GM21786 (cell line): ENCODE data around the gene PLXDC2.

Source experiments
- ATAC-seq: cut with Tn5 transposase; IDR thresholded peaks from one replicate; pipeline ENCODE4 v1.9.1; 2021; ENCODE audit not compliant: unreplicated experiment

PLXDC2 gene

DNA sequence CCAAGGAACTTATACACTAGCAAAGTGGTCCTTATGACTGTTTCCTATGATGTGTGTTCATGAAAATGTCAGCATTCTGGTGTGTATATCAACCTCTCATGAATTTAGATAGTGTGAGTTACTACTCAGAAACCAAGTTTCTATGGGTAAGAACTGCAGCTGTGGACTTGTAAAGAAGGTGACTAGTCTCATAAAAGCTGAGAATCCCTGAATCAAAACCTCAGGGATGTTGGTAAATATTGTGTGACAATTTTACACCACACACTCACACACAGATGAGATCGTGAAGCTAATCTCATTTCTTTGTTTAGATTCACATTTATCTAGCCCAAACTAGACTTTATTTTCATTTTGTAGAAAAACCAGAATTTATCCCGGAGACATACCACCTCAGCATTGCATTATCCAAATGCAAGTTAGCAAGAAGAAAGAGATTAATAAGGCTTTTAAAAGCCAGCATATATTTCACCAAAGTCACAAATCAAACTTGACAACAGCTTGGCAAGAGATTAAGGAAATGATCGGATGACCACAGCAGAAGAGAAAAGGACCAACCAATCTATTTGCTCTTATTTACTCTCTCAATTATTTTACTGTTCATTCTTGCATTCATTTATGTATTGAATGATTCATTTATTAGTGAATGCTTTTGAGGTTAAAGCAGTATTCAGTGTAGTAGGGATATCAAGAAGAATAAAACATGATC is 92.9 kb downstream of the PLXDC2 start:
- no peak for ATAC-seq

DNA sequence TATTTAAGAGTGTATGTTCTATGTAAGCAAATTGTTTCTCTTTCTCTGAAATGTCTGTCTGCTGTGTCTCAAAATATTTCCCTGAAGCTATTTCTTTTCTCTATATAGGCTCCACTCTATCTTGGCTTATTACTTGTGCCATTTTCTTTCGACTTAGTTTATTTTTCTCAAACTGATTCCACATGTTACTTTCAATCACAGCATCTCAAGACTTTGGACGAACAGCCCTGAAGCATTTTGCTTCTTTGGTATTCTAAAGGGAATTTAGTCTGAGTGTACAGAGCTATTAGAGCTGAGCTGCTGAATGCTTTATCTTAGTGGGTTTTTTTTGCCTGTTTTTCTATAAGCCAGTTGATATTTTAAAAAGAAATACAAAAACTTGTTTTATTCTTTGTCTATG is 95.7 kb downstream of the PLXDC2 start:
- ATAC-seq = no peak

DNA sequence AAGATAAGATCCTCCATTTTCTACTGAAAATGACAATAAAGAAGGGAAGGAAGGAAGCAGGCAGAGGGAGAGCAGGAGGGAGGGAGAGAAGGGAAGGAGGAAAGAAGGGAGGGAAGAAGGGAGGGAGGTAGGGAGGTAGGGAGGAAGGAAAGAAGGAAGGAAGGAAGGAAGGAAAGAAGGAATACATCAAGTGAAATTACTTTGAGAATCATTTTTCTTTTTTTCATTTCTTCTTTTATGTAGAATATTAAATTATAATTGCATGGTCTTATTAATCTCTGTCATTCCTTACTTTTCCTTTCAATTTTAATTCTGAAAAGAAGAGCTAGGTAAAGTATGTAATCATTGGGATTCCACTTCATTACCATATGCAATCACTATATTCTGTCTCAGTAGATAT is 97.8 kb downstream of the PLXDC2 start:
- no peak for ATAC-seq

DNA sequence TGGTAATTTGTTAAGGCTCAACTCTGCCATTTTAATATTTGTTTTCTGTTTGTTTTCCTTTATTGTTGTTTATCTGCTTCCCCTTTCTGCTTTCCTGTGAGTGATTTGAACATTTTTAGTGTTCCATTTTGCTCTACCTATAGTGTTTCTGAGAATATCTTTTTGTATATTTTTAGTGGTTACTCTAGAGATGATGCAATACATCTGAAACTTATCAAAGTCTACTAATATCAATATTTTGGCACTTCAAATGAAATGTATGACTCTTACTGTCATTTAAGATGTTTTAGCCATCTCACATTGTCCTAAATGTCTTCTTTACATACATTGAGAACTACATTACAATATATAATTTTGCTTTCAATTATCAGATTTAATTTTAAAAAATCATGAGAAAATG is 98.9 kb downstream of the PLXDC2 start:
- ATAC-seq = no peak

DNA sequence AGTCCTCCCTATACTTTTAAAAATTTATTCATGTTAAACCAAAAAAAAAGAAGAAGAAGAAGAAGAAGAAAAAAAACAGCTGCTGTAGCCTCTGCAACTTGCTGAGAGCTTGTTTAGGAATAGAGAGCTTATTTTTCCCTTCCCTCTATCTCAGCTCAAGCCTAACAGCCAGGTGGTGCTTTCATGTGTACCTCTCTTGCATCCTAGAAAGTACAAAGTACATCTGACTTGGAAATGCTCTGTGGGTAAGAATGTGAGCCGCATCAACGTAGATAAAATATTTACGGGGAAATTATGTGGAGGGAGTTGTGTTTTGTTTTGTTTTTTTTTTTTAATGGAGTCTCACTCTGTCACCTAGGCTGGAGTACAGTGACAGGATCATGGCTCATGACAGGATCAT is 99.6 kb downstream of the PLXDC2 start:
- no peak for ATAC-seq

DNA sequence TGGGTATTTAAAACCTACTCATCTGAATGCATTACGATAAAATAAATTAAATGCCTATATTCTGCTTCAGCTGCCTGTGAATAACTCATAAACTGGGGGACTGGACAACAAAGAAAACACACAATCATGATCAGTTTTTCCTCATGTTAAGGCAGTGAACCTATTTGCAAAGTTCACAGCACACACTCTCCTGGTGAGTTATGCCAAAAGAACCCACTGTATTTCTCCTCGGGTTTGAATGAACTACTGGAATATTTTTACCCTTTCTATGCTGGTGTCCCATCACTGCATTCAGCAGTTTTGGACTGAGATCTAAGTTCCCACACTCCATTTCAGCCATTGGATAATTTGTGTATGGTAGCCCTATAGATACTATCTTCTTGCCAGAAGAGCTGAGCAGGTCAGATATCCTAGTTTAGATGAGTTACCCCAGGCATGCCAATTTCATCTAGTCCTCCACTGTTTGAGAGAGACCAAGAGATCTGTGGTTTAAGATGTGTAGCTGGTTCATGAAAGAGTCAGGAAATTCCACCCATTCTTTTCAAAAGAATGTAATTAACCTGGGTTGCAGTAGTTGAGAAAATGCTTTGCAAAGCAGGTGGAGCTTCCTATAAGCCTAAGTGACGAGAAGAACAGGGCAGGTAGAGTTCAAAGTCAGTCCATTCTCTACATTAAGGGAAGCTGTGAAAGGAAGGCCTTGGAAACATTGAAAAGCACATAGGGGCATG is 101.7 kb downstream of the PLXDC2 start:
- no peak for ATAC-seq

DNA sequence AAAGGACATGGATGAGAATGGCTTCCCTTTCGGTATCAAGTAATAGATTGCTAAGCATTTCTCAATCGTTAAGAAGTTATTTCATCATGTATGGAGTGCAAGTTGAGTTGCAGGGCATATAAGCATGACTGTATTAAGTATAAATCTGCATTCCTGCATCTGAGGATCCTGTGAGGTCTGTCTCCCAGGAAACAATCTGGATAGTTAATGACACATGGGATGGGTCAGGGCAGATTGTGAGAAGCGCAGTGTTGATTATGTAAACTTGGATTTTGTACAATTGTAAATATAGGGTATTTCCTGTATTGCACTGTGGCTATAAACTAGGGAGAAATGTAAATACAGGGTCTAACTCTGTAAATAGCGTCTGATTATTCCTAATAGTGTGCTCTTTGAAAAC is 102.6 kb downstream of the PLXDC2 start:
- no peak for ATAC-seq

DNA sequence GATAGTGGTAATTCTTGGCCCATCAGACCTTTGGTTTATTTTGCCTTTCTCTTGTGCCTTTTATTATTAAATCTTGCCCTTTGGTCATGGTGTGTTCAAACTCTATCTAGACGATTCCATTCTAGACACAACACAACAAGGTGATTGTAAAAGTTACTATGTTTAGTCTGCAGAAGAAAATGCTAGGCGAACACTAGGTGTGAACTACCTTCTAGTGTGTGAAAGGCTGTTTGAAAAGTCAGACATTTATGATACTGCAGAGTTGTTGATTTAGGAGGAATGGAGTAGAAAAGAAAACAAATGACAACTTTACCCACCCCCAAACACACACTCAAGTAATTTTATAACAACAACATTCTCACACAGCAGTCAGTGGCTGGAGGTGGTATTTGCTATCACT is 103.4 kb downstream of the PLXDC2 start:
- ATAC-seq = no peak

DNA sequence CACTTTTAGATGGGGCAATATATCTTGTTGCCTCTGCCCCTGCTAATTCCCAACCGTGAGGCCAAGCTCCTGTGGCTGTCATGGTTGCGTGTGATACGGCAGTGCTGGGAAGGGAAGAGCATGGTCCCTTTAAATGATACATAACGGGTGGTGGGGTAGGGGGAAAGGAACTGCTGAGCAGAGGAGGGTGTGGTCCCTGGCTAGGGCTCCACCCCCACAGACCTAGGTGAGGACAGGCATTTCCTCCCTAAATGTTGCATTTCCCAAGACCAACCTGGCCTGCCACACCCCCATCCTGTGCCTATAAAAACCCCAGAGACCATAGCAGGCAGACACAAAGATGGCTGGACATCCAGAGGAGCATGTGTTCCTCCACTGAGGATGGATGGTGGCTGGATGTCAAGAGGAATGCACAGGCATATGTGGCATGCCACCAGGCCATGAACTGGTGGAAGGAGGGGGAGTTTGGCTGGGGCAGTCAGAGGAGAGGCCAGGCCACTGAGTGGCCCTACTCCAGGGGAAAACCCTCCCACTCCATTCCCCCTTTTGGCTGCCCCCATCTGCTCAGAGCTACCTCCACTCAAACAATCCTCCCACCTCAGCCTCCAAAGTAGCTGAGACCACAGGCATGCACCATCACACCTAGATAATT is 104.0 kb downstream of the PLXDC2 start:
- no peak for ATAC-seq

DNA sequence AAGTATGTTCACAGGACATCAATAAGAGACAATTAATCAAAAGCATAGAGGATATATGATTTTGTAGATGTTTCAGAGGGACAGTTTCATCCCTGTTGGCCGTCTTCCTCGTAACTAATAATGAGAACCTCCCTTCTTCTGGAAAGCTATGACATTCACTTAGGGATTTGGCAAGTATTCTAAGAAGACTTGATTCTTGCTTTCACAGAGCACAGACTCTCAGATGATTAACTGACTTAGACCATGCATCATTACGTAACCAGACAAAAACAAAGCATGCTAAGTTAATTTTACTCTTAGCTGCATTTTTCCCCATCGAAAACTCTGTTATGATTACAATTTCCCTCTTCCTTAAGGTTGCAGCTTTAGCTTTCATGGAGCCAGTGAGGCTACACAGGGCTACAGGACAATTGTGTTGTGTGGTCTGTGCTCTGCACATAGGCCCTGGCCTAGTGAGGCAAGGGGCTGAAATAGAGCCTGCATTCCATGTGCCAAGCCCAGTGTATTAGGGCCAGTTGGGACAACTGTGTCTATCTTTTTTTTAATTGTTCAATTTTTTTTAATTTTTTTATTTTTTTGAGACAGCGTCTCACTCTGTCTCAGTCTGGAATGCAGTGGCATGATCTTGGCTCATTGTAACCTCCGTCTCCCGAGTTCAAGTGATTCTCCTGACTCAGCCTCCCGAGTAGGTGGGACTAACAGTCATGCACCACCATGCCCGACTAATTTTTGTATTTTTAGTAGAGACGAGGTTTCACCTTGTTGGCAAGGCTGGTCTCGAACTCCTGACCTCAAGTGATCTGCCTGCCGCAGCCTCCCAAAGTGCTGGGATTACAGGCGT is 105.3 kb downstream of the PLXDC2 start:
- no peak for ATAC-seq

DNA sequence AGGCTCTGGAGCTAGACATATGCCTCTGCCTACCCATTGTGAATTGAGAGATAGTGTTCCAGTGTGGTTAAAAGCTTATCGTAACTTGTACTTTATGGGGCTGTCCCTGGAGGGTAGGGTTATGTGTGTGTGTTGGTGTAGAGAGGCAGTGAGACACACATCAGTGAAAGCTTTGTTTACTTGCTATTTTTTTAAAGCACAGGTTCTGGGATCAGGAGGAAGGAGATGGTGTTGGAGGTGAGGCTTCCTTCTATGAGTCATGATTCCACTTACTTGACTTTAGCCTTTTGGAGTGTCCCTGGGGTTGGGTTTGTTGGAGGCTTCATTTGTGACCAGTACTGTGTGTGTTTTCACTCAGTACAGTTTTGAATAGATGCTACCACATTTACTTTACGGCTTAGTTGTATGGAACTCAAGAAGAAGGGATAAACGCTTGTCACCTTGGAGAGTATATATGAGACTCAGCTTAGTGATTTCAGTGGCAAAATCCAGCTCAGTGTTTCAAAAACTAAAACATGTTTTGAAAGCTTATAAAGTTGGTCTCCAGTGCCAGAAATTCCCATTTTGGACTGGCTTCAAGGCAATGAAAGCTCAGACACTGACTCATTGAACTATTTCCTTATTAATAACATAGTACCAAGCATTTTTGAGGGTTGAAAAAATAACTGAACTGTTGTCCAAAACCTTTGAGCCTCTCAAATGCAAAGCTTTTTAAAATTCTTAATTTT is 106.2 kb downstream of the PLXDC2 start:
- ATAC-seq = no peak

DNA sequence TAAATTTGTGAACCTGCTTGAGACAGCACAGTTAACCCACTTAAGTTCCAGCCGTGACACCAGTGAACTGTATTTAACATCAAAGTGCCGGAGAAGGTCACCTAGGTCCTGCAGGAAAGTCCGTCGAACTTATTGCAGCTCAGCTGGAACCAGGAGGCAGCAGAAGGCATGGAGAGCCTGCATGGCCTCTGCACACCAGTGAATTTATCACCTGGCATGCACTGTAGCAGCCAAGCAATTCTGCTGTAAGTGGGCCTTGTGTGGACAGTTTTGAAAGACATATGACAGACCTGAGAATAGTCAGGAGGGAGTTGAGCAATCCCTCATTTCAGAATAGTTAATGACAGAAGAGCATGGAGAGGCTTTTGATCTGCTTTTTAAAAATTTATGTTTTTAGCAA is 108.8 kb downstream of the PLXDC2 start:
- no peak for ATAC-seq

DNA sequence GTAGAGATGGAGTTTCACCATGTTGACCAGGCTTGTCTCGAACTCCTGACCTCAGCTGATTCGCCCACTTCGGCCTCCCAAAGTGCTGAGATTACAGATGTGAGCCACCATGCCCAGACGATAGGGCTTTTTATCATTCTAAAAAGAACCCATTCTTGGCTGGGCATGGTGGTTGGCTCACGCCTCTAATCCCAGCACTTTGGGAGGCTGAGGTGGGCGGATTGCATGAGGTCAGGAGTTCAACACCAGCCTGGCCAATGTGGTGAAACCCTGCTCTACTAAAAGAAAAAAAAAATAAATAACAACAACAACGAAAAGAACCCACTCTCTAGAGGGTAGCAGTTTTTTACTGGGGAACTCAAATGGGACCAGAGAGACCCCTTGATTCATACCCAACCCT is 112.7 kb downstream of the PLXDC2 start:
- no peak for ATAC-seq

DNA sequence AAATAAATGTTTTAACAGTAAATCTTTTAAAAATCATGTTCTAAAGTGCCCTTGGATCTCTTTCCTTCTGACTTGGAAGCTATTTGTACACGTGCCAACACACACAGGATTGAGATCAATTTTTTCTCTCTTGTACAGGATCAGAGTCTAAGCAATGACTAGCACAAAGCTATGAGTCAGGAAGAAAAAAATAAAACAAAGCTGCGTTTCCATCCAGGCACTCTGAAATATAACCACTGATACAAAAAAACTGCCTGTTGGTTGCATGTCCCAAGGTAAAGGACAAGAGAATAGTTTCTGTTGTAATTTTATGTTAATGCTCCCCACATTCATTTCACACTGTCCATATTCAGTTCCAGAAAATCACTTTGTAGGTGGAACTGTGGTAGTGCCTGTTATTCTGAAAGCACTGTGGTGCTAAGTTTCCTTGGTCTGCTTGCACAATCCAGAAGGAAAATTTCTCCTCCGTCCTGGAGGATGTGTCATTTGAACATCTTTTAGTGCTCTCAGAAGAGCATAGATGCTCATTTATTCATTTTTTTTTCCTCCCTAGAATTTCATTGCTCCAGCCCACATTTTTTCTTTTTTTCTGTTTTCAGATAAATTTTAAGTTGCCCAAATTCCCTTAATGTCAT is 113.4 kb downstream of the PLXDC2 start:
- no peak for ATAC-seq

DNA sequence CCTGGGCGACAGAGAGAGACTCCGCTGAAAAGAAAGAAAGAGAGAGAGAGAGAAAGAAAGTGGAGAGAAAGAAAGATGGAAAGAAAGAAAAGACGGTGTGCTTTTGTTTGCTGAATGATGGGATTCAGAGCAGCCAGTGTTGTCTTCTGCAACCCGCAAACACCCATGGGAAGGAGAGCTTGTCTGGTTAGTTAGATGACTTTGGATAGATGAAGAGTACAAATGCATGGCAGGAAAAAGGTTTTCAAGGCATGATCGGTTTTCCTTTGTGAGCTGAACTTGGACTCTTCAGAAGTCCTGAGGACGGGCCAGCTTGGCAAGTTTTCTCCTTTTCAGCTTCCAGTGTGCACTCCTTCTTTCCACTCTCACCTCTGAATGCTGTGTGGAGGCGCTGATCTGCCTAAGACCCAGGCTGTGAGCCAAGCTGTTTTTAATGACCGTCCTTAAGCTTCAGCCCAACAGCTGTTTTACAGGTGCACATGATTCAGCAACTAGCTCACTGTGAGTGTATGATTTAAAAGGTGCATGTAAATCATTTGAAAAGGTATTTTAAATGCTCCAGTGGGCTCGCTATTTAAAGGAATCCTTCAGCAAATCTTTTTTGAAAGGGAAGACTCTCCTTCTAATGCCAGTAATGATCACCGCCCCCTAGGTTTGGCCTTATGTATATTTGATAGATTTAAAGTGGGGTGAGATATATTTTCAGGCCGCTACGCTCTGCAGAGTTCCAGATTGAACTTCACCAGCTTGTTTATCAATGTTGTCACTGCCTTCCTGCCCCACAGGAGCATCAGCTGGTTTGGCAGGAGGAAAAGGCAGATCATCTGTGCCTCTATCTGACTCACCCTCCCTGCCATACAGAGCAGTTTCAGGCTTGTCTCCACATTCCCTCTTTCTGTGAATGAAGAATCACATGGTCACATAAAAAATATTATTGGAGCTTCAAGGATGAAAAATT is 115.0 kb downstream of the PLXDC2 start:
- ATAC-seq = no peak

DNA sequence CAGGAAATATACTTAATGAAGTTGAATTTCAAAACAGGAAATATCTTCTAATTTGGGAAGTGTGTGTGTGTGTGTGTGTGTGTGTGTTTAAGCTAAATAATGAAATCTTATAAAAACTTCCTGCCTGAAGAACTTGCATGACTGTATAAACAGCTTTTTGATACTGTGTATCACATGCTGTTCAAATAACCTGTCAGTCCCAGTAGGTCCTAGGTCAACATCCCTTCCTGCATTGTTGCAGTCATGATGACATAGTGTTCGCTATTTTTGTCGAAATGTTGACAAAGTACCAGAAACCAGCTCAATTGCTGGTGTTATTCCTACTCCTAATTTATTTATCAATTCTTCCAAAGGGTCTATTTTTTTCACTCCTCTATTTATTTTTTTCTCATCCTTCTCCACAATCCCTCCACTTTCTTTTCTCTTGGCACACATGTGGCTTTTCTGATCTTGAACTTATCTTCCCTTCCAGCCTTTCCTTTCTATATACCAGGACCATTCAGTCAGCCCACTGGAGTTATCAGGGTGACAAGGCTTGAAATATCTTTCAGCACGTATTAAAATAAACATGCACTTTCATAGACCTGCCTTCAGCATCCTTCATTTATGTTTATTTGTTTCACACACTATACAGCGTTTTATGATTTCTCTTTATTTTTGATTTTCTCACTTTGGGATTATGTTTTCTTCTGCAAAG is 115.8 kb downstream of the PLXDC2 start:
- no peak for ATAC-seq

DNA sequence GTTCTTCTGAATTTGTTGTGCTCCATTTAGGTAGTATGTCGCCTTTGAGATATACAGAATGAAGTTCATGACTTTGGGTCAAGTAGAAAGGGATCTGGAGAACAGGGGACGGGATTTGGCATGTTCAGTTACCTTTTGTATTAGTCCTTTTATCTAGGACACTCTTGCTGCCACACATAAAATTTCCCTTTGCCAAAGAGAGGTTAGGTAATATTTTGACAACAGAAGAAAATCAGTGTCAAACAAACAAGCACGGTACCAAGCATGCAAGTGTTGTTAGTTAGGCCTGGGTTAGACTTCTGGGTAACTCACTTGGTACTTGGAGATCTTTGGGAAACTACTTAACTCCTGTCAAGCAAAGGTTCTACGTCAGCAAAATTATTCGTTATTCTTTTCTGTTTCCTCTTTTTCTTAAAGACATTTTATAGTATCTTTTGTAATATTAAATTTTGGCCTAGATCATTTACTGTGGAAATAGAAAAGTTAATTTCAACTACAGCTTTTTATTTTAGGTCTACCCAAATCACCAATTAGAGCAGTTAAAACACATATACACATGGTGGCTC is 116.7 kb downstream of the PLXDC2 start:
- no peak for ATAC-seq

DNA sequence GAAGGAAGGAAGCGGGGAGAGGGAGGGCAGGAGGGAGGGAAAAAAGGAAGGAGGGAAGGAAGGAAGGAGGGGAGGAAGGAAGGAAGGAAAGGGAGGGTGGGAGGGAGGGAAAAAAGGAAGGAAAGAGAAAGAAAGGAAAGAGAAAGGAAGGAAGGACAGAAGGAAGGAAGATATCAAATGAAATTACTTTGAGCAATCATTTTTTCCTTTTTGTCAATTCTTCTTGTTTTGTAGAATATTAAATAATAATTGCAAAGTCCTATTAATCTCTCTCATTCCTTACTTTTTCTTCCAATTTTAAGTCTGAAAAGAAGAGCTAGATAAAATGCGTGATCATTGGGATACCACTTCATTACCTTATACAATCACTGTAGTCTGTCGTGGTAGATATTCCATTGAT is 117.5 kb downstream of the PLXDC2 start:
- ATAC-seq = no peak
